Umbilical cord (tissue), 2 donors: ENCODE data around the gene USP51. TPM values are rescaled to one million over a fixed set of nuclear protein-coding genes. Genes with fewer than 3 reads are reported as not detected.
"Not testable (repeated sequence)": the region's sequence is repeated elsewhere in the genome, so short reads cannot be mapped to it uniquely, and the experiment has no call there.

ENCODE experiments used
- DNase-seq: peaks from one replicate; pipeline ENCODE4 v3.0.0-alpha.2; 2015; ENCODE audit warnings: low spot score
- total RNA-seq: library from RNA; depleted of rRNA; stranded (reverse); fragments of >200 nt; gene quantifications from one replicate; pipeline ENCODE4 v1.2.3, GENCODE V29; 2014; ENCODE audit warnings: low replicate concordance; ENCODE audit not compliant: insufficient read depth

USP51 gene
- total RNA-seq = 0.96 TPM

GRCh38 chrX:55489314-55490009, at the start of gene USP51:
TSS of gene USP51 (minus strand) at chrX:55489848. CDS start at chrX:55488939, 909 bp downstream.
- DNase-seq = peak; percentile 78

GRCh38 chrX:55524487-55524886, 34.8 kb upstream of the USP51 start:
- peak; percentile 1 for DNase-seq

GRCh38 chrX:55523356-55523755, 33.7 kb upstream of the USP51 start:
- no peak for DNase-seq

- DNase-seq = peak; percentile 4
Measured at GRCh38 chrX:55522596-55523276, 33.1 kb upstream of the USP51 start.

GRCh38 chrX:55521687-55522086, 32.0 kb upstream of the USP51 start:
- no peak for DNase-seq

GRCh38 chrX:55516794-55517481, 27.3 kb upstream of the USP51 start:
- not testable (repeated sequence) for DNase-seq

GRCh38 chrX:55513045-55513737, 23.5 kb upstream of the USP51 start:
- not testable (repeated sequence) for DNase-seq

- DNase-seq = not testable (repeated sequence)
Measured at GRCh38 chrX:55508410-55509152, 18.9 kb upstream of the USP51 start.

- DNase-seq = not testable (repeated sequence)
Measured at GRCh38 chrX:55507699-55508098, 18.1 kb upstream of the USP51 start.

GRCh38 chrX:55507010-55507409, 17.4 kb upstream of the USP51 start:
- not testable (repeated sequence) for DNase-seq

- no peak for DNase-seq
Measured at GRCh38 chrX:55490974-55491373, 1.3 kb upstream of the USP51 start.

GRCh38 chrX:55490121-55490520, 473 bp upstream of the USP51 start:
- no peak for DNase-seq

GRCh38 chrX:55488593-55489313, 895 bp downstream of the USP51 start:
- peak; percentile 79 for DNase-seq

GRCh38 chrX:55488006-55488592, 1.5 kb downstream of the USP51 start:
- peak; percentile 7 for DNase-seq

- no peak for DNase-seq
Measured at GRCh38 chrX:55487143-55487542, 2.5 kb downstream of the USP51 start.

- DNase-seq = no peak
Measured at GRCh38 chrX:55486736-55487135, 2.9 kb downstream of the USP51 start.

- DNase-seq = no peak
Measured at GRCh38 chrX:55484948-55485347, 4.7 kb downstream of the USP51 start.

GRCh38 chrX:55480390-55481062, 9.1 kb downstream of the USP51 start:
- no peak for DNase-seq

GRCh38 chrX:55479956-55480355, 9.7 kb downstream of the USP51 start:
- not testable (repeated sequence) for DNase-seq
